Measurements from ENCODE around the gene TDRD6. TPM values are rescaled to one million over a fixed set of nuclear protein-coding genes. Genes with fewer than 3 reads are reported as not detected.

TDRD6 gene
- polyA plus RNA-seq, 1 of the 3 experiments (the other 2 are of a cell fraction) = not detected

GRCh38 chr6:46741482-46741881 lies 53.8 kb downstream of the TDRD6 start:
- H3K9me2 ChIP-seq = no peaks in the 10 kb centered on the region
- WGBS (ENCODE audit: low lambda C conversion rate) = 17% methylated on average over 2 of the region's 2 CpGs
- DNase-seq = no peak
- H3F3A ChIP-seq (replicated peaks; ENCODE audit: insufficient read depth) = no peaks in the 10 kb centered on the region
- no peaks in the 10 kb centered on the region for H3K79me2 ChIP-seq (ENCODE audit: insufficient read depth)
- ChIA-PET CTCF (no interaction called here), POLR2A (no interaction called here)
- H3K4me3 ChIP-seq (ENCODE audit: low read depth in 2 of 2, low read length in 1 of 2) = no peak overlapping the region
- TF ChIP-seq FOXJ3 (CRISPR knock-in tag; IDR thresholded peaks at IDR 0.05) (no peak), TCF12 (IDR thresholded peaks at IDR 0.05) (no peak), EZH2phosphoT487 (IDR thresholded peaks at IDR 0.05; ENCODE audit: borderline replicate concordance, low read depth) (no peak), GABPA (IDR thresholded peaks at IDR 0.05; ENCODE audit: low read depth) (no peak), RAD21 (IDR thresholded peaks at IDR 0.05; ENCODE audit: low read length) (no peak), FOXM1 (IDR thresholded peaks at IDR 0.05; ENCODE audit: low read depth) (no peak), TEAD4 (IDR thresholded peaks at IDR 0.05; ENCODE audit: borderline replicate concordance, insufficient read depth) (no peak), SMC3 (IDR thresholded peaks at IDR 0.05; ENCODE audit: low read depth, low read length) (no peak), USF2 (IDR thresholded peaks at IDR 0.05; ENCODE audit: borderline replicate concordance, low read depth, low read length) (no peak), SIN3A (IDR thresholded peaks at IDR 0.05; ENCODE audit: borderline replicate concordance, low read depth, low read length) (no peak), MEF2A (IDR thresholded peaks at IDR 0.05; ENCODE audit: borderline replicate concordance, low read depth) (no peak), ELF1 (IDR thresholded peaks at IDR 0.05) (no peak), USF1 (IDR thresholded peaks at IDR 0.05; ENCODE audit: borderline replicate concordance, low read depth) (no peak), CTCF (IDR thresholded peaks at IDR 0.05) (no peak), NFIC (IDR thresholded peaks at IDR 0.05; ENCODE audit: borderline replicate concordance) (no peak)
- no peak overlapping the region for H3K27ac ChIP-seq (ENCODE audit: low read depth in 2 of 2, low read length in 1 of 2)
- no peaks in the 10 kb centered on the region for H3K36me3 ChIP-seq (replicated peaks in 1 of 2; ENCODE audit: control insufficient read depth in 1 of 2, insufficient read depth in 2 of 2, low read length in 1 of 2)
- no peaks in the 10 kb centered on the region for H3K9me3 ChIP-seq
- peaks cover 8% of the 10 kb centered on the region; the same call in 1 of the 2 replicates for H3K27me3 ChIP-seq (ENCODE audit: insufficient read depth)
- no peak overlapping the region for H3K9ac ChIP-seq
- no peaks in the 10 kb centered on the region for H4K20me1 ChIP-seq (ENCODE audit: insufficient read depth)
- no peak overlapping the region for H2AFZ ChIP-seq (ENCODE audit: low read depth)
- no peaks in the 10 kb centered on the region for H3K4me1 ChIP-seq (ENCODE audit: control insufficient read depth in 1 of 2, insufficient read depth in 2 of 2, low read depth in 1 of 2, low read length in 1 of 2)
- H3K4me2 ChIP-seq = no peak overlapping the region

GRCh38 chr6:46741910-46742309 lies 54.2 kb downstream of the TDRD6 start:
- POLR2A ChIA-PET = no interaction called here
- WGBS (ENCODE audit: low lambda C conversion rate) = 9% methylated on average over 4 of the region's 4 CpGs
- no peak for TF ChIP-seq YY1 (IDR thresholded peaks at IDR 0.05; ENCODE audit: low read depth)
- no peak for TF ChIP-seq RCOR1 (IDR thresholded peaks at IDR 0.05; ENCODE audit: low read length)
- no peak for TF ChIP-seq JUND (IDR thresholded peaks at IDR 0.05)
- TF ChIP-seq IRF3 (IDR thresholded peaks at IDR 0.05; ENCODE audit: low read depth, low read length) = no peak
- no peak for TF ChIP-seq FOXJ3 (CRISPR knock-in tag; IDR thresholded peaks at IDR 0.05)
- no peak for TF ChIP-seq USF2 (IDR thresholded peaks at IDR 0.05; ENCODE audit: borderline replicate concordance, low read depth, low read length)
- no peak for TF ChIP-seq USF1 (IDR thresholded peaks at IDR 0.05; ENCODE audit: borderline replicate concordance, low read depth)
- TF ChIP-seq NFIC (IDR thresholded peaks at IDR 0.05; ENCODE audit: borderline replicate concordance) = no peak
- TF ChIP-seq ZBTB33 (IDR thresholded peaks at IDR 0.05; ENCODE audit: borderline replicate concordance, low read depth) = no peak
- TF ChIP-seq RXRA (IDR thresholded peaks at IDR 0.05; ENCODE audit: borderline replicate concordance, low read depth) = no peak

More at GRCh38 chr6:46741910-46742309, 54.2 kb downstream of the TDRD6 start:
- no peaks in the 10 kb centered on the region for H4K20me1 ChIP-seq (ENCODE audit: insufficient read depth)
- no peaks in the 10 kb centered on the region for H3K79me2 ChIP-seq (ENCODE audit: insufficient read depth)
- H3K27ac ChIP-seq (ENCODE audit: low read depth in 2 of 2, low read length in 1 of 2) = no peak overlapping the region
- H3K27me3 ChIP-seq (ENCODE audit: insufficient read depth) = peaks cover 8% of the 10 kb centered on the region; the same call in 1 of the 2 replicates
- H3K9me3 ChIP-seq = no peaks in the 10 kb centered on the region
- H3K4me3 ChIP-seq (ENCODE audit: low read depth in 2 of 2, low read length in 1 of 2) = no peak overlapping the region
- CTCF ChIA-PET = no interaction called here
- H3K4me2 ChIP-seq = no peak overlapping the region
- H2AFZ ChIP-seq (ENCODE audit: low read depth) = no peak overlapping the region
- H3K36me3 ChIP-seq (replicated peaks in 1 of 2; ENCODE audit: control insufficient read depth in 1 of 2, insufficient read depth in 2 of 2, low read length in 1 of 2) = no peaks in the 10 kb centered on the region
- no peaks in the 10 kb centered on the region for H3K9me2 ChIP-seq
- H3K9ac ChIP-seq = no peak overlapping the region
- no peak for DNase-seq
- no peaks in the 10 kb centered on the region for H3F3A ChIP-seq (replicated peaks; ENCODE audit: insufficient read depth)
- H3K4me1 ChIP-seq (ENCODE audit: control insufficient read depth in 1 of 2, insufficient read depth in 2 of 2, low read depth in 1 of 2, low read length in 1 of 2) = no peaks in the 10 kb centered on the region

Data from SK-N-SH (cell line).